GM23338 (cell line): Measurements from ENCODE around the gene LTB4R. TPM values are rescaled to one million over a fixed set of nuclear protein-coding genes. Genes with fewer than 3 reads are reported as not detected.

ENCODE experiments used
- ATAC-seq: fragments of 200-7000 bp; cut with Tn5 transposase; 3 replicates; pipeline ENCODE4 v1.9.1; 2020
- DNase-seq: peaks from one replicate; pipeline ENCODE4 v3.0.0-alpha.2; 2015; ENCODE audit warnings: low spot score
- H2AFZ ChIP-seq: fragments of 200-600 bp; sonication (generic); 2 replicates; pipeline ENCODE4 v1.8.0; 2016; ENCODE audit warnings: antibody characterized with exemption, mild to moderate bottlenecking, moderate library complexity
- H3F3A ChIP-seq: fragments of 200-600 bp; sonication (generic); replicated peaks from 2 replicates; pipeline ENCODE4 v1.8.0; 2017; ENCODE audit warnings: antibody characterized with exemption, mixed run types, low read depth
- H3K27ac ChIP-seq: fragments of 200-600 bp; sonication (generic); 2 replicates; pipeline ENCODE4 v1.6.1; 2016; ENCODE audit warnings: low read depth
- H3K27me3 ChIP-seq: fragments of 200-600 bp; sonication (generic); 2 replicates; pipeline ENCODE4 v1.8.0; 2016; ENCODE audit warnings: mild to moderate bottlenecking, mixed run types, moderate library complexity; ENCODE audit not compliant: insufficient read depth
- H3K36me3 ChIP-seq: fragments of 200-600 bp; sonication (generic); 2 replicates; pipeline ENCODE4 v1.8.0; 2016; ENCODE audit warnings: mild to moderate bottlenecking; ENCODE audit not compliant: insufficient read depth
- H3K4me1 ChIP-seq: fragments of 200-600 bp; sonication (generic); 2 replicates; pipeline ENCODE4 v1.8.0; 2016; ENCODE audit warnings: mild to moderate bottlenecking, moderate library complexity; ENCODE audit not compliant: insufficient read depth
- H3K4me2 ChIP-seq: fragments of 200-600 bp; sonication (generic); 2 replicates; pipeline ENCODE4 v1.7.1; 2017; ENCODE audit warnings: mixed run types
- H3K4me3 ChIP-seq: fragments of 200-600 bp; sonication (generic); 2 replicates; pipeline ENCODE4 v1.6.1; 2016; ENCODE audit warnings: mixed run types
- H3K79me2 ChIP-seq: fragments of 200-600 bp; sonication (generic); replicated peaks from 2 replicates; pipeline ENCODE4 v1.8.0; 2017; ENCODE audit warnings: mild to moderate bottlenecking; ENCODE audit not compliant: insufficient read depth
- H3K9me2 ChIP-seq: fragments of 200-600 bp; sonication (generic); 2 replicates; pipeline ENCODE4 v1.8.0; 2017; ENCODE audit not compliant: insufficient read depth
- H4K20me1 ChIP-seq: fragments of 200-600 bp; sonication (generic); replicated peaks from 2 replicates; pipeline ENCODE4 v1.8.0; 2017; ENCODE audit warnings: mild to moderate bottlenecking; ENCODE audit not compliant: insufficient read depth
- H3K27ac Mint-ChIP-seq: 2 replicates; pipeline ENCODE4 v1.8.0; 2020; ENCODE audit warnings: inconsistent platforms, mild to moderate bottlenecking, moderate library complexity, mixed read lengths
- H3K27me3 Mint-ChIP-seq: 3 replicates; pipeline ENCODE4 v1.8.0; 2022; ENCODE audit warnings: low read depth, mild to moderate bottlenecking, moderate library complexity, mixed read lengths, inconsistent platforms; ENCODE audit not compliant: insufficient read depth, poor library complexity
- H3K36me3 Mint-ChIP-seq: 3 replicates; pipeline ENCODE4 v1.8.0; 2021; ENCODE audit warnings: low read depth, mild to moderate bottlenecking, inconsistent platforms, moderate library complexity, mixed read lengths
- H3K4me1 Mint-ChIP-seq: 3 replicates; pipeline ENCODE4 v1.8.0; 2020; ENCODE audit warnings: mild to moderate bottlenecking, inconsistent platforms, mixed read lengths
- H3K4me3 Mint-ChIP-seq: 3 replicates; pipeline ENCODE4 v1.8.0; 2021; ENCODE audit warnings: moderate library complexity, mild to moderate bottlenecking, inconsistent platforms, mixed read lengths
- H3K9me3 Mint-ChIP-seq: 3 replicates; pipeline ENCODE4 v1.8.0; 2020; ENCODE audit warnings: moderate library complexity, mild to moderate bottlenecking, inconsistent platforms, mixed read lengths
- CREB1 ChIP-seq: fragments of 250-450 bp; sonication (Bioruptor Pico); IDR thresholded peaks from 2 replicates; pipeline ENCODE4 v1.5.0; 2020; ENCODE audit warnings: low read depth, mild to moderate bottlenecking, moderate library complexity
- CTCF ChIP-seq, 2 experiments: fragments of 200-600 bp in 1 of 2; sonication (generic) in 1 of 2; conservative IDR thresholded peaks; 2 replicates each; pipeline versions ENCODE4 v1.5.1 to v1.6.1; 2016 to 2017; ENCODE audit warnings: antibody characterized with exemption in 2 of 2, low read depth in 2 of 2, mild to moderate bottlenecking in 2 of 2, moderate library complexity in 1 of 2
- ETS1 ChIP-seq: IDR thresholded peaks from 2 replicates; pipeline ENCODE4 v1.6.1; 2016; ENCODE audit warnings: antibody characterized with exemption
- EZH2 ChIP-seq: fragments of 200-600 bp; sonication (generic); IDR thresholded peaks from one replicate; pipeline ENCODE4 v1.8.0; 2017; ENCODE audit warnings: antibody characterized with exemption, mild to moderate bottlenecking, low read depth; ENCODE audit not compliant: unreplicated experiment
- EZH2phosphoT487 ChIP-seq: fragments of 200-600 bp; sonication (generic); IDR thresholded peaks from one replicate; pipeline ENCODE4 v1.8.1; 2018; ENCODE audit warnings: antibody characterized with exemption; ENCODE audit not compliant: unreplicated experiment
- JUNB ChIP-seq: IDR thresholded peaks from one replicate; pipeline ENCODE4 v1.6.1; 2016; ENCODE audit warnings: antibody characterized with exemption; ENCODE audit not compliant: unreplicated experiment
- NANOG ChIP-seq: IDR thresholded peaks from 2 replicates; pipeline ENCODE4 v1.6.1; 2016; ENCODE audit warnings: antibody characterized with exemption, borderline replicate concordance
- POLR2AphosphoS5 ChIP-seq: IDR thresholded peaks from 2 replicates; pipeline ENCODE4 v1.6.1; 2016; ENCODE audit warnings: antibody characterized with exemption, low read depth
- REST ChIP-seq: IDR thresholded peaks from one replicate; pipeline ENCODE4 v1.6.1; 2018; ENCODE audit warnings: antibody characterized with exemption; ENCODE audit not compliant: unreplicated experiment
- STAT1 ChIP-seq: IDR thresholded peaks from one replicate; pipeline ENCODE4 v1.6.1; 2016; ENCODE audit warnings: antibody characterized with exemption; ENCODE audit not compliant: unreplicated experiment
- ZNF114 ChIP-seq: fragments of 250-450 bp; sonication (Bioruptor Pico); IDR thresholded peaks from 2 replicates; pipeline ENCODE4 v1.5.0; 2020; ENCODE audit warnings: mild to moderate bottlenecking, moderate library complexity
- ZNF331 ChIP-seq: fragments of 250-450 bp; sonication (Bioruptor Pico); IDR thresholded peaks from 2 replicates; pipeline ENCODE4 v1.5.0; 2020; ENCODE audit warnings: low read depth, mild to moderate bottlenecking, moderate library complexity
- ZNF462 ChIP-seq: fragments of 250-450 bp; sonication (Bioruptor Pico); IDR thresholded peaks from 2 replicates; pipeline ENCODE4 v1.5.0; 2020; ENCODE audit warnings: mild to moderate bottlenecking, moderate library complexity
- polyA plus RNA-seq: library from polyadenylated mRNA; unstranded; fragments of >200 nt; fragmentation: Nextera tagmentation; extraction: Ambion mirVana; gene quantifications from 2 replicates; pipeline ENCODE4 v1.2.1, GENCODE V29; 2016
- total RNA-seq: library from RNA; depleted of rRNA; stranded (reverse); fragments of >200 nt; shearing (Covaris generic); gene quantifications from 2 replicates; pipeline ENCODE4 v1.2.3, GENCODE V29; 2014

LTB4R gene
- total and polyA plus RNA-seq, 2 experiments from 2014 or later = 2.1 to 4.7 TPM

GRCh38 chr14:24362241-24362960 lies 51.1 kb downstream of the LTB4R start:
- no peak for DNase-seq
- Mint-ChIP-seq H3K27ac (no peak overlapping the region), H3K4me3 (no peak overlapping the region), H3K4me1 (peaks cover 11% of the 10 kb centered on the region), H3K9me3 (no peaks in the 10 kb centered on the region; the same call in 2 of the 3 replicates), H3K36me3 (no peaks in the 10 kb centered on the region), H3K27me3 (peaks cover 26% of the 10 kb centered on the region)
- no peak for ATAC-seq
- no peak overlapping the region for H2AFZ ChIP-seq
- TF ChIP-seq ETS1 (no peak), EZH2phosphoT487 (no peak), REST (no peak), STAT1 (no peak), POLR2AphosphoS5 (no peak), EZH2 (no peak), ZNF114 (CRISPR knock-in tag) (no peak), CREB1 (no peak), ZNF462 (CRISPR knock-in tag) (no peak), ZNF331 (CRISPR knock-in tag) (no peak), JUNB (no peak), NANOG (no peak), CTCF (conservative IDR thresholded peaks at IDR 0.05; ENCODE audit: low read depth in 2 of 2) (no peak)
- no peak overlapping the region for H3K4me3 ChIP-seq
- H3K27me3 ChIP-seq = peaks cover 64% of the 10 kb centered on the region
- H3F3A ChIP-seq = 0 out of 2 replicates have a peak, but pooled peaks cover 1% of the 10 kb centered on the region
- H3K27ac ChIP-seq = no peak overlapping the region
- no peak overlapping the region for H3K4me2 ChIP-seq
- no peaks in the 10 kb centered on the region for H3K36me3 ChIP-seq
- H3K9me2 ChIP-seq = no peaks in the 10 kb centered on the region
- H3K4me1 ChIP-seq = peaks cover 9% of the 10 kb centered on the region; the same call in 1 of the 2 replicates
- no peaks in the 10 kb centered on the region for H3K79me2 ChIP-seq
- no peaks in the 10 kb centered on the region; the same call in 1 of the 2 replicates for H4K20me1 ChIP-seq
